Mesenchymal stem cell (in vitro differentiated cells and primary cell): ENCODE results near the gene KRTAP10-5.
A peak's percentile ranks its signal among the peaks of the same experiment; 100 is the strongest.
"Not testable (repeated sequence)": the region's sequence is repeated elsewhere in the genome, so short reads cannot be mapped to it uniquely, and the experiment has no call there.

ENCODE experiments used
- DNase-seq: peaks from one replicate; pipeline ENCODE4 v3.0.0-alpha.2; 2013
- H2AFZ ChIP-seq: one replicate; pipeline ENCODE4 v1.6.1; 2013; ENCODE audit warnings: low read depth, mild to moderate bottlenecking, control low read depth, inconsistent platforms, low read length, moderate library complexity
- H2AK5ac ChIP-seq: 2 replicates; pipeline ENCODE4 v1.6.1; 2013; ENCODE audit warnings: low read length, moderate library complexity, mild to moderate bottlenecking, inconsistent platforms; ENCODE audit not compliant: severe bottlenecking
- H2BK120ac ChIP-seq: one replicate; pipeline ENCODE4 v1.6.1; 2013; ENCODE audit warnings: low read depth, mild to moderate bottlenecking, inconsistent platforms, low read length, moderate library complexity
- H2BK12ac ChIP-seq, 2 experiments: one replicate each; pipeline ENCODE4 v1.6.1; 2013; ENCODE audit warnings: inconsistent platforms in 2 of 2, low read length in 2 of 2, mild to moderate bottlenecking in 2 of 2, moderate library complexity in 2 of 2, control low read depth in 1 of 2
- H2BK15ac ChIP-seq: one replicate; pipeline ENCODE4 v1.6.1; 2013; ENCODE audit warnings: mild to moderate bottlenecking, low read depth, inconsistent platforms; ENCODE audit not compliant: poor library complexity, severe bottlenecking
- H2BK5ac ChIP-seq: 2 replicates; pipeline ENCODE4 v1.6.1; 2013; ENCODE audit warnings: low read depth, mild to moderate bottlenecking, low read length, control low read depth, inconsistent platforms; ENCODE audit not compliant: poor library complexity, severe bottlenecking
- H3K14ac ChIP-seq, 2 experiments: one replicate each; pipeline ENCODE4 v1.6.1; 2013; ENCODE audit warnings: inconsistent platforms in 2 of 2, low read length in 2 of 2, control low read depth in 1 of 2, mild to moderate bottlenecking in 1 of 2, moderate library complexity in 1 of 2
- H3K18ac ChIP-seq, 2 experiments: one replicate each; pipeline ENCODE4 v1.6.1; 2013; ENCODE audit warnings: inconsistent platforms in 2 of 2, low read length in 2 of 2, control low read depth in 1 of 2, low read depth in 1 of 2, mild to moderate bottlenecking in 1 of 2
- H3K23ac ChIP-seq, 2 experiments: one replicate each; pipeline ENCODE4 v1.6.1; 2013; ENCODE audit warnings: inconsistent platforms in 2 of 2, low read length in 2 of 2, mild to moderate bottlenecking in 2 of 2, moderate library complexity in 2 of 2, control low read depth in 1 of 2
- H3K27ac ChIP-seq: 2 replicates; pipeline ENCODE4 v1.5.1; 2013; ENCODE audit warnings: mild to moderate bottlenecking, moderate library complexity, low read length, control low read depth, inconsistent platforms; ENCODE audit not compliant: poor library complexity, severe bottlenecking
- H3K27me3 ChIP-seq, 2 experiments: 2 replicates each; pipeline versions ENCODE4 v1.6.1 to v1.7.0; 2013; ENCODE audit warnings: low read length in 2 of 2, mild to moderate bottlenecking in 2 of 2, moderate library complexity in 2 of 2, control low read depth in 1 of 2, inconsistent platforms in 1 of 2; ENCODE audit not compliant: control insufficient read depth in 1 of 2, insufficient read depth in 1 of 2
- H3K36me3 ChIP-seq, 2 experiments: 2 replicates each; pipeline versions ENCODE4 v1.6.1 to v1.7.0; 2013; ENCODE audit warnings: low read length in 2 of 2, control low read depth in 1 of 2, inconsistent platforms in 1 of 2, low read depth in 1 of 2, mild to moderate bottlenecking in 1 of 2; ENCODE audit not compliant: insufficient read depth in 2 of 2, control insufficient read depth in 1 of 2
- H3K4ac ChIP-seq, 2 experiments: one replicate each; pipeline ENCODE4 v1.6.1; 2013; ENCODE audit warnings: inconsistent platforms in 2 of 2, low read length in 2 of 2, mild to moderate bottlenecking in 2 of 2, moderate library complexity in 2 of 2, control low read depth in 1 of 2, low read depth in 1 of 2
- H3K4me1 ChIP-seq: 2 replicates; pipeline ENCODE4 v1.6.1; 2013; ENCODE audit warnings: low read depth, low read length, control low read depth; ENCODE audit not compliant: control insufficient read depth, insufficient read depth
- H3K4me2 ChIP-seq: 2 replicates; pipeline ENCODE4 v1.6.1; 2013; ENCODE audit warnings: low read length, mild to moderate bottlenecking, inconsistent platforms; ENCODE audit not compliant: poor library complexity, severe bottlenecking
- H3K4me3 ChIP-seq, 2 experiments: 2 replicates each; pipeline versions ENCODE4 v1.5.1 to v1.7.0; 2013; ENCODE audit warnings: low read length in 2 of 2, mild to moderate bottlenecking in 2 of 2, control low read depth in 1 of 2, low read depth in 1 of 2; ENCODE audit not compliant: insufficient read depth in 1 of 2
- H3K79me1 ChIP-seq: replicated peaks from 2 replicates; pipeline ENCODE4 v1.6.1; 2013; ENCODE audit warnings: mild to moderate bottlenecking, control low read depth, low read length, inconsistent platforms; ENCODE audit not compliant: poor library complexity, severe bottlenecking
- H3K9ac ChIP-seq: 2 replicates; pipeline ENCODE4 v1.7.0; 2013; ENCODE audit warnings: mild to moderate bottlenecking, low read length, moderate library complexity
- H3K9me3 ChIP-seq: 2 replicates; pipeline ENCODE4 v1.7.0; 2013; ENCODE audit warnings: mild to moderate bottlenecking, low read length; ENCODE audit not compliant: control insufficient read depth
- H4K8ac ChIP-seq: one replicate; pipeline ENCODE4 v1.6.1; 2013; ENCODE audit warnings: inconsistent platforms, mild to moderate bottlenecking, low read length, moderate library complexity
- H4K91ac ChIP-seq: one replicate; pipeline ENCODE4 v1.6.1; 2013; ENCODE audit warnings: mild to moderate bottlenecking, low read length, inconsistent platforms
- WGBS: methylation state at CpG from one replicate; pipeline ENCODE4 v1.1.7; 2013; ENCODE audit warnings: mixed read lengths; 5-methylcytosine and 5-hydroxymethylcytosine counted together

KRTAP10-5 gene

GRCh38 chr21:44611551-44611950 is 31.1 kb upstream of the KRTAP10-5 start:
- Histone ChIP-seq H3K9ac (no peak overlapping the region), H2BK15ac (no peak overlapping the region), H2BK12ac (no peak overlapping the region), H3K4me2 (no peak overlapping the region), H3K4me3 (no peak overlapping the region), H3K18ac (no peak overlapping the region), H3K14ac (no peak overlapping the region), H2AK5ac (no peak overlapping the region), H2BK5ac (no peak overlapping the region), H3K27me3 (no peaks in the 10 kb centered on the region), H3K79me1 (no peaks in the 10 kb centered on the region), H4K8ac (no peak overlapping the region), H2BK120ac (no peak overlapping the region), H4K91ac (peak overlapping the region; percentile 20), H3K4ac (no peak overlapping the region), H3K4me1 (no peaks in the 10 kb centered on the region), H3K23ac (no peak overlapping the region), H3K36me3 (no peaks in the 10 kb centered on the region), H3K9me3 (peaks cover 25% of the 10 kb centered on the region), H3K27ac (no peak overlapping the region), H2AFZ (no peak overlapping the region)
- DNase-seq = no peak
- WGBS = 91% methylated on average over 3 of the region's 4 CpGs

GRCh38 chr21:44610157-44610843 is 29.9 kb upstream of the KRTAP10-5 start:
- not testable (repeated sequence) for H3K4me3 ChIP-seq, H3K36me3 ChIP-seq, H2BK15ac ChIP-seq, H2BK12ac ChIP-seq, H3K9ac ChIP-seq, H3K23ac ChIP-seq, H4K91ac ChIP-seq, H2BK120ac ChIP-seq, H2AFZ ChIP-seq, H3K4me2 ChIP-seq, H3K79me1 ChIP-seq, DNase-seq, H3K27ac ChIP-seq, H3K14ac ChIP-seq, H3K4ac ChIP-seq, H4K8ac ChIP-seq, H3K18ac ChIP-seq, H2AK5ac ChIP-seq, H2BK5ac ChIP-seq, H3K4me1 ChIP-seq, H3K27me3 ChIP-seq
- 82% methylated on average over 7 of the region's 7 CpGs for WGBS
- peaks cover 28% of the 10 kb centered on the region for H3K9me3 ChIP-seq

- Histone ChIP-seq H3K36me3 (no peaks in the 10 kb centered on the region), H3K4me2 (no peak overlapping the region), H3K4me1 (no peaks in the 10 kb centered on the region), H2BK120ac (no peak overlapping the region), H3K9ac (no peak overlapping the region), H3K9me3 (peaks cover 28% of the 10 kb centered on the region), H3K4ac (no peak overlapping the region), H2BK15ac (no peak overlapping the region), H3K23ac (no peak overlapping the region), H3K18ac (no peak overlapping the region), H2BK5ac (no peak overlapping the region), H4K91ac (no peak overlapping the region), H2AK5ac (no peak overlapping the region), H4K8ac (no peak overlapping the region), H3K27ac (no peak overlapping the region), H3K4me3 (no peak overlapping the region), H3K27me3 (no peaks in the 10 kb centered on the region), H3K14ac (no peak overlapping the region), H3K79me1 (no peaks in the 10 kb centered on the region), H2BK12ac (no peak overlapping the region), H2AFZ (no peak overlapping the region)
- DNase-seq = no peak
Measured at GRCh38 chr21:44609193-44609592, 28.8 kb upstream of the KRTAP10-5 start.

GRCh38 chr21:44606495-44606894 is 26.1 kb upstream of the KRTAP10-5 start:
- H3K14ac ChIP-seq = no peak overlapping the region
- H3K36me3 ChIP-seq = no peaks in the 10 kb centered on the region
- no peak overlapping the region for H2BK120ac ChIP-seq
- no peaks in the 10 kb centered on the region for H3K79me1 ChIP-seq
- no peaks in the 10 kb centered on the region for H3K4me1 ChIP-seq
- peaks cover 0 to 4% of the 10 kb centered on the region in 2 experiments for H3K27me3 ChIP-seq
- no peak overlapping the region for H3K4me2 ChIP-seq
- no peak overlapping the region for H2BK12ac ChIP-seq
- no peak overlapping the region for H4K91ac ChIP-seq
- H3K23ac ChIP-seq = no peak overlapping the region
- H2BK5ac ChIP-seq = no peak overlapping the region
- no peak overlapping the region for H3K4ac ChIP-seq
- no peak overlapping the region for H3K9ac ChIP-seq
- WGBS = 58% methylated on average over 4 of the region's 4 CpGs
- no peak overlapping the region for H4K8ac ChIP-seq
- DNase-seq = no peak
- no peak overlapping the region for H3K18ac ChIP-seq
- H2BK15ac ChIP-seq = no peak overlapping the region
- H2AFZ ChIP-seq = no peak overlapping the region
- H2AK5ac ChIP-seq = no peak overlapping the region
- H3K9me3 ChIP-seq = peaks cover 23% of the 10 kb centered on the region
- H3K4me3 ChIP-seq = no peak overlapping the region
- no peak overlapping the region for H3K27ac ChIP-seq
